Neural cell (in vitro differentiated cells): ENCODE data around the gene CRB2.

Source experiments
- POLR2AphosphoS5 ChIP-seq: IDR thresholded peaks from 2 replicates; pipeline ENCODE4 v1.6.1; 2012
- RAD21 ChIP-seq: fragments of 450-650 bp; conservative IDR thresholded peaks from 2 replicates; pipeline ENCODE4 v1.6.1; 2014; ENCODE audit warnings: antibody characterized with exemption, mild to moderate bottlenecking, moderate library complexity
- SMC3 ChIP-seq: fragments of 450-650 bp; conservative IDR thresholded peaks from 2 replicates; pipeline ENCODE4 v1.6.1; 2014; ENCODE audit warnings: antibody characterized with exemption, mild to moderate bottlenecking, moderate library complexity; ENCODE audit not compliant: poor library complexity
- TAF1 ChIP-seq: IDR thresholded peaks from 2 replicates; pipeline ENCODE4 v1.6.1; 2012; ENCODE audit warnings: low read depth
- TF ChIP-seq, protein P1 (sequence below): fragments of 450-650 bp; IDR thresholded peaks from 2 replicates; pipeline ENCODE4 v1.5.1; 2014; ENCODE audit warnings: antibody characterized with exemption, mild to moderate bottlenecking, moderate library complexity; ENCODE audit not compliant: poor library complexity, severe bottlenecking
- TF ChIP-seq, protein P2 (sequence below): IDR thresholded peaks from 2 replicates; pipeline ENCODE4 v1.6.1; 2012; ENCODE audit warnings: borderline replicate concordance

DNA sequence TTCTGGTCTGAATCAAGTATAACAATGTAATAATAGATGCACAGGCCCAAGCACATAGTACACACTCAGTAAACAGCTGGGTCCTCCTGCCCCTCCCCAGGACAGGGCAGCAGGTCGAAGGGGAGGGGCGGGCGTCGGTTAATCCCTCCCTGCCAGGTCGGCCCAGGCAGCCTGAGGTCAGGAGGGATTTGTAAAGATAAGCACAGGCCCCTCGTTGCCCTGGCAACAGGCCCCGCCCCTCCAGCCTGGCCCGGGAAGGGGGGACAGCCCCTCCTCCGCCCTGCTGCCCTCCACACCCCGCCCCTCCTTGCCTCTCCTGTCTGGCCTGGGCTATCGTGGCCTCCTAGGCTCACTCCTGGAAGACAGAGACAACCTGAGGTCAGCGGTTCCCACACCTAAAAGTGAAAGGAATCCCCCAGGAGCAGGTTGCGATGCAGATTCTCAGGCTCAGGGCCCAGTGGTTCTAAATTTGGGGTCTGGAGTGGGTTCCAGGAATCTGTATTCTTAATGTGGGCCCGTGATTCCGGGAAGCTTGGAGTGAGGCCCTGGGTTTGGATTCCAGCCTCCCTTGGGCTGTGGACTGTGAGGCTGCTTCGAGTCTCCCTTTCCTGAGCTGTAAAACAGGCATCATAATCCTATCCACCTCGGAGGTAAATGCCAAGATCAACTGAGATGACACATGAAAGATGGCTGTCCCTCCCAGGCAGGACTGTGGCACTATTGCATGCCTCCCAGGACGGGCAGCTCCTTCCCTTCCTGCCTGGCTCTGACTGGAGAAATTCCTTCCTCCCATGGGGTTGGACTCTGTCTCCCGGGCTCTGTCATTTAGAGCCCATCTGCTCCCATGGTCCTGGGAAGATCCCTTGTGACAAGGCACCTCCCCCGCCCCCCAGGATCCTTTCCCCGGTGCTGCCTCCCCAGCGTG, 4.4 kb downstream of the CRB2 start:
- TF ChIP-seq POLR2AphosphoS5 (no peak), SMC3 (no peak), RAD21 (no peak), TAF1 (no peak)
- TF ChIP-seq, protein P1, sequence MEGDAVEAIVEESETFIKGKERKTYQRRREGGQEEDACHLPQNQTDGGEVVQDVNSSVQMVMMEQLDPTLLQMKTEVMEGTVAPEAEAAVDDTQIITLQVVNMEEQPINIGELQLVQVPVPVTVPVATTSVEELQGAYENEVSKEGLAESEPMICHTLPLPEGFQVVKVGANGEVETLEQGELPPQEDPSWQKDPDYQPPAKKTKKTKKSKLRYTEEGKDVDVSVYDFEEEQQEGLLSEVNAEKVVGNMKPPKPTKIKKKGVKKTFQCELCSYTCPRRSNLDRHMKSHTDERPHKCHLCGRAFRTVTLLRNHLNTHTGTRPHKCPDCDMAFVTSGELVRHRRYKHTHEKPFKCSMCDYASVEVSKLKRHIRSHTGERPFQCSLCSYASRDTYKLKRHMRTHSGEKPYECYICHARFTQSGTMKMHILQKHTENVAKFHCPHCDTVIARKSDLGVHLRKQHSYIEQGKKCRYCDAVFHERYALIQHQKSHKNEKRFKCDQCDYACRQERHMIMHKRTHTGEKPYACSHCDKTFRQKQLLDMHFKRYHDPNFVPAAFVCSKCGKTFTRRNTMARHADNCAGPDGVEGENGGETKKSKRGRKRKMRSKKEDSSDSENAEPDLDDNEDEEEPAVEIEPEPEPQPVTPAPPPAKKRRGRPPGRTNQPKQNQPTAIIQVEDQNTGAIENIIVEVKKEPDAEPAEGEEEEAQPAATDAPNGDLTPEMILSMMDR: no peak
- TF ChIP-seq, protein P2, sequence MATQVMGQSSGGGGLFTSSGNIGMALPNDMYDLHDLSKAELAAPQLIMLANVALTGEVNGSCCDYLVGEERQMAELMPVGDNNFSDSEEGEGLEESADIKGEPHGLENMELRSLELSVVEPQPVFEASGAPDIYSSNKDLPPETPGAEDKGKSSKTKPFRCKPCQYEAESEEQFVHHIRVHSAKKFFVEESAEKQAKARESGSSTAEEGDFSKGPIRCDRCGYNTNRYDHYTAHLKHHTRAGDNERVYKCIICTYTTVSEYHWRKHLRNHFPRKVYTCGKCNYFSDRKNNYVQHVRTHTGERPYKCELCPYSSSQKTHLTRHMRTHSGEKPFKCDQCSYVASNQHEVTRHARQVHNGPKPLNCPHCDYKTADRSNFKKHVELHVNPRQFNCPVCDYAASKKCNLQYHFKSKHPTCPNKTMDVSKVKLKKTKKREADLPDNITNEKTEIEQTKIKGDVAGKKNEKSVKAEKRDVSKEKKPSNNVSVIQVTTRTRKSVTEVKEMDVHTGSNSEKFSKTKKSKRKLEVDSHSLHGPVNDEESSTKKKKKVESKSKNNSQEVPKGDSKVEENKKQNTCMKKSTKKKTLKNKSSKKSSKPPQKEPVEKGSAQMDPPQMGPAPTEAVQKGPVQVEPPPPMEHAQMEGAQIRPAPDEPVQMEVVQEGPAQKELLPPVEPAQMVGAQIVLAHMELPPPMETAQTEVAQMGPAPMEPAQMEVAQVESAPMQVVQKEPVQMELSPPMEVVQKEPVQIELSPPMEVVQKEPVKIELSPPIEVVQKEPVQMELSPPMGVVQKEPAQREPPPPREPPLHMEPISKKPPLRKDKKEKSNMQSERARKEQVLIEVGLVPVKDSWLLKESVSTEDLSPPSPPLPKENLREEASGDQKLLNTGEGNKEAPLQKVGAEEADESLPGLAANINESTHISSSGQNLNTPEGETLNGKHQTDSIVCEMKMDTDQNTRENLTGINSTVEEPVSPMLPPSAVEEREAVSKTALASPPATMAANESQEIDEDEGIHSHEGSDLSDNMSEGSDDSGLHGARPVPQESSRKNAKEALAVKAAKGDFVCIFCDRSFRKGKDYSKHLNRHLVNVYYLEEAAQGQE: no peak
